ENCODE results near the gene PLA2G2F. TPM values are rescaled to one million over a fixed set of nuclear protein-coding genes. Genes with fewer than 3 reads are reported as not detected.
"Not testable (repeated sequence)": the region's sequence is repeated elsewhere in the genome, so short reads cannot be mapped to it uniquely, and the experiment has no call there.

Gene PLA2G2F
- total RNA-seq, 8 experiments from 2014 or later = 0.13 to 1.7 (median 0.38) TPM; not detected in 1

DNA sequence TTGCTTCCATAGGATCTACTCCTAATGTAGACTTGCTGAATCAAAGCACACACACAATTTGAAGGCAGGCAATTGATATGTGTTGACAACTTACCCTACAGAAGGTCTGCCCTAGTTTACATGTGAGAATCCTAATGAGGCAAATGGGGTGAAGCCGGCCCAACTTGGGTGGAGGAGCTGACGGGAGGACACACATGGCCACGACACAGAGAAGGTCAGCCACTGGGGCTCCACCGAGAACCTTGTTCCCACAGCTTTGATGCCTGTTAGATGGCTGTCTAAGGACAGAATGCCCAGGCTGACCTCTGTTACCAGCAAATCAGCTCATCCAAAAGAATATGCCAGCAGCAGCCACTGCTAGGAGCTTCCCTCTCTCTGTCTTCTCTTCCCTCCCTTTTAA, 18.3 kb upstream of the PLA2G2F start:
- ATAC-seq (replicated peaks in 6 of 8) = no peak
- Histone ChIP-seq H3K4me1 (replicated peaks in 1 of 2) (peaks cover 0 to 6% of the 10 kb centered on the region in 2 donors), H3K4me3 (no peak overlapping the region), H3K27ac (no peak overlapping the region)
- in situ Hi-C loops (cut with MboI; ENCODE audit: low pct_unique_long_range_greater_than_20kb in 2 of 9, low sequenced_read_pairs in 9 of 9, unreplicated experiment in 9 of 9) = no loop called here
- WGBS, 10 experiments = 85 to 100% (median 90%) methylated on average over 2 to 4 of the region's 4 CpGs; no CpG with 5 or more reads in 5 of the 10 experiments

DNA sequence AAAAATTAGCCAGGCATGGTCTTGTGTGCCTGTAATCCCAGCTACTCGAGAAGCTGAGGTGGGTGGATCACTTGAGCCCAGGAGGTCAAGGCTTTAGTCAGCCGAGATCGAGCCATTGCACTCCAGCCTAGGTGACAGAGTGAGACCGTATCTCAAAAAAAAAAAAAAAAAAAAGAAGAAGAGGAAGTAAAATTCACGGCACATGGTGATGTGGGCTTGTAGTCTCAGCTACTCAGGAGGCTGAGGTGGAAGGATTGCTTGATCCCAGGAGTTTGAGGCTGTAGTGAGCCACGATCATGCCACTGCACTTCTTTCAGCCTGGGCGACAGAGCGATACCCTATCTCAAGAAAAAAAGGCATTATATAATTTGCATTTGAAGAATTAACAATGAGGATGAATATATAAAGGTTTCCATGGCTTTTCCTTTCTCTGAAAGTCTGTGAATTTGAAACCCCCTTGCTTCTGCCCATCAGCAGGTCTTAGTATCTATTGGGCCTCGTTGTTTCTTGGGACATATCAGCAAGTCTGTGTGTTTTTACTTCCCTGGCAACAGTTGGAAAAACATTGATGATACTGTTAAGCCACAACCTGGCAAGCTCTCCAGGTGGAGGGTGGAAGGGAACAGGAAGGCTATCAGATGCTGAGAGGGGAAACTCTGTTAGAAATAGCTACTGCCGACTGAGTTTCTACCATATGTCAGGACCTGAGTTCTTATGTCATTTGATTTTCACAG, 15.2 kb upstream of the PLA2G2F start:
- Histone ChIP-seq H3K4me3 (no peak overlapping the region), H3K27ac (no peak overlapping the region), H3K4me1 (replicated peaks in 1 of 2) (peaks cover 0 to 6% of the 10 kb centered on the region in 2 donors)
- peak in 1 of 8 experiments; percentile 5 for ATAC-seq (replicated peaks in 6 of 8)
- in situ Hi-C loops (cut with MboI; ENCODE audit: low pct_unique_long_range_greater_than_20kb in 2 of 9, low sequenced_read_pairs in 9 of 9, unreplicated experiment in 9 of 9) = no loop called here
- 47 to 94% (median 74%) methylated on average over 2 to 10 of the region's 10 CpGs; no CpG with 5 or more reads in 1 of the 10 experiments for WGBS, 10 experiments

DNA sequence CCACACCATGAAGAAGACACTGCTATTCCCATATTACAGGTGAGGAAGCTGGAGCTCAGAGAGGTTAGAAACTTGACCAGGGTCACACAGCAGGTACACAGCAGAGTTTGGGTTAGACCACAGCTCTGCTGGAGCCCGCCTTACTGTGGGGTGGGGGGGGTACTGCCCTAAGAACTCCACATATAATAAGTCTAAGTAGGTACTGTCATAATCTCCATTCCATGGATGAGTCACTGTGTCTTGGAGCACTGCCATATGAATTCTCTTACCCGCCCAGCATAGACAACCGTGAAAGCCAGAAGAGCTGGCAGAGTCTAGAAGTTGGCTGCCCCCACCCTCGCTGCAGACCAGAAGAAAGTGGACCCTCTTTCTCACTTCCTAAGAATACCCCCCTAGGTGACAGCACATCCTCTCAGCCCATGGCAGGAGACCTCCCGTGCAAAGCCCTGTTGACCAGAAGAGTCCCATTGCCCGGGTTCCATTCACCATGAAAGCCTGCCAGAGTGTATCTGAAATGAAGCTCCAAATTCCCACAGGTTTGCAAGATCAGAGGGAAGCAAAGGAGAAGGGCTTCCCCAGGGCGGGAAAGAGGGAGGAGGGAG, 14.6 kb upstream of the PLA2G2F start:
- peak in 4 of 8 experiments; percentile 36 to 95 (median 88) for ATAC-seq (replicated peaks in 6 of 8)
- 6 to 100% (median 48%) methylated on average over 1 to 6 of the region's 7 CpGs; no CpG with 5 or more reads in 4 of the 10 experiments for WGBS, 10 experiments
- in situ Hi-C loops (cut with MboI; ENCODE audit: low pct_unique_long_range_greater_than_20kb in 2 of 9, low sequenced_read_pairs in 9 of 9, unreplicated experiment in 9 of 9) = no loop called here
- Histone ChIP-seq H3K4me3 (no peak overlapping the region), H3K27ac (no peak overlapping the region), H3K4me1 (replicated peaks in 1 of 2) (peaks cover 0 to 6% of the 10 kb centered on the region in 2 donors)

DNA sequence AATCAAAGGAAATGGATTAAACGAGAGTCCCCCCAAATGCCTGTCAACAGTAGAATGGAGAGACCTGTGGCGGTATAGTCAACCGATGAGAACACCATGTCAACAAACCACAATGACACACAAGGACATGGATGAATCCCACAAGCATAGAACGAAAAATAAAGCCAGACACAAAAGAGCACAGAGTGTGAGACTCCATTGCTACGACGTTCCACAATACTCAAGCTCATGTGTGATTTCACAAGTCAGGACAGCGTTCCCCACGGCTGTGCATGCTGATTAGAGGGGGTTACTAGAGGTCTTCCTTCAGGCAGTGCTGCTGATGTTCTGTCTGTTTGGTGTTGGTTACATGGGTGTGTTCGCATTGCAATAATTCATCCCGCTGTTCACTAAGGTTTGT, 14.0 kb upstream of the PLA2G2F start:
- in situ Hi-C loops (cut with MboI; ENCODE audit: low pct_unique_long_range_greater_than_20kb in 2 of 9, low sequenced_read_pairs in 9 of 9, unreplicated experiment in 9 of 9) = no loop called here
- H3K4me1 ChIP-seq (replicated peaks in 1 of 2) = peaks cover 0 to 6% of the 10 kb centered on the region in 2 donors
- WGBS, 10 experiments = 8 to 93% (median 77%) methylated on average over 1 to 10 of the region's 10 CpGs; no CpG with 5 or more reads in 2 of the 10 experiments
- ATAC-seq (replicated peaks in 6 of 8) = peak in 7 of 8 experiments; percentile 32 to 84 (median 68)
- H3K4me3 ChIP-seq = no peak overlapping the region
- no peak overlapping the region for H3K27ac ChIP-seq

DNA sequence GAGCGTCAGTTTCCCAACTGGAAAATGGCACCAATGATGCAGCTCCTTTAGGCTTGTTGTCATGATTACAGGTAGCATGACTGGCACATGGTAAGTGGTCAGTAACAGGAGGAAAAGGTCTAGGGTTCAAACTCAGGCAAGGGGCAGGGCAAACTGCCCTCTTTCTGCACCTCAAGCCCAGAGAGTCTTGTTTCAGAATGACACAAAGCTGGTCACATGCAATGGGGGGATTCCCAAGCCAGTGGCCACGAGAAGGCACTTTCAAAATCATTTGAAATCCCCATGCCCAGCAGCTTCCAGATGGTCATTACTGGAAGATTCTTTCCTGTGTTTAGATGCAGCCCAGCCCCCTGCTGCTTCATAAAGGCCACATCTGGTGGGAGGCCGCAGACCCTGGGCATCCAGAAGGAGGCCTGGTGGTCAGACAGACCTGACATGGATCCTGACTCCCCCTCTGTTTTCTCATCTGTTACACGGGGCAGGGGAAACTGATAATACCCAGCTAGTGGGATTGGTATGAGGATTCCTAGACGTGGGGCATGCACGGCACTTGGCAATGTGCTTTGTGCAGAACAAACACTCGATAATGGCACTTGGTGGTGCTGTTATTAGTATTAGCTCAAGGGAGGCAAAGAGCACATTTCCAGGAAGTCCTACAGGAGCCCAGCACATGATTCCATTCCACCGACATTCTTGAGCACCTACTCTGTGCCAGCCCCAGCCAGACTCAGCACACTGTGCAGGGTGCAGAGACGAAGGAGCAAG, 12.9 kb upstream of the PLA2G2F start:
- in situ Hi-C loops (cut with MboI; ENCODE audit: low pct_unique_long_range_greater_than_20kb in 2 of 9, low sequenced_read_pairs in 9 of 9, unreplicated experiment in 9 of 9) = no loop called here
- ATAC-seq (replicated peaks in 6 of 8) = no peak
- WGBS, 10 experiments = 57 to 100% (median 86%) methylated on average over 1 to 4 of the region's 9 CpGs; no CpG with 5 or more reads in 3 of the 10 experiments
- no peak overlapping the region for H3K27ac ChIP-seq
- peaks cover 0 to 6% of the 10 kb centered on the region in 2 donors for H3K4me1 ChIP-seq (replicated peaks in 1 of 2)
- H3K4me3 ChIP-seq = no peak overlapping the region

DNA sequence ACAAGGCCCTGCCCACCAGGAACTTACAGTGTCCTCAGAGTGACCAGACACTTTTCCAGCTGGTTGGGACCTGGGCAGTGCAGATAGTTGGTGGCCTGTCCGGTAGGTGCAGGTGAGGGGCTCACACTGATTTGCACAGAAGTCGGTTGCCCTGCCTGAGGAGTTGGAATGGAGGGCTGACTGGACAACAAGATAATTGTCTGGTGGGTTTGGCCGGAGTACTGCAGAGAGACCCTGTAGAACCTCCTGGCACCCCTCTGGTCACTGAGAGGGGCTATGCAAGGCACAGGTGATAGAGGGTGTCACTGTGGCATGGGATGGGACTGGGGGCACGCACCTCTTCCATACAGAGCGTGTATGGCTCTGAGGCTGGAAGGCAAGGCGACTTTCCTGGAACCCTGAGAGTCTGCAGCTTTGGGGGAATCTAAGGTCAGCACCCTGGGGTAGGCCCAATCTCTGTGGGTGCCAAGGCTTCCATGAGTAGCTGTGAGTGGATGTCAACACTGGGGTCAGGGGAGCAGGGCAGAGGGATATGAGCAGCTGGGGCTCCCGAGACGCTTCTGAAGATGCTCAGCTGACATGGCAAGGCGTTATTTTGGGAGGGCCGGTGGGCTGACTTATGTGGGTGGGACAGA, 12.2 kb upstream of the PLA2G2F start:
- 80 to 100% (median 93%) methylated on average over 2 to 9 of the region's 10 CpGs; no CpG with 5 or more reads in 4 of the 10 experiments for WGBS, 10 experiments
- Histone ChIP-seq H3K27ac (no peak overlapping the region), H3K4me3 (no peak overlapping the region), H3K4me1 (replicated peaks in 1 of 2) (peaks cover 0 to 6% of the 10 kb centered on the region in 2 donors)
- in situ Hi-C loops (cut with MboI; ENCODE audit: low pct_unique_long_range_greater_than_20kb in 2 of 9, low sequenced_read_pairs in 9 of 9, unreplicated experiment in 9 of 9) = no loop called here
- ATAC-seq (replicated peaks in 6 of 8) = no peak

DNA sequence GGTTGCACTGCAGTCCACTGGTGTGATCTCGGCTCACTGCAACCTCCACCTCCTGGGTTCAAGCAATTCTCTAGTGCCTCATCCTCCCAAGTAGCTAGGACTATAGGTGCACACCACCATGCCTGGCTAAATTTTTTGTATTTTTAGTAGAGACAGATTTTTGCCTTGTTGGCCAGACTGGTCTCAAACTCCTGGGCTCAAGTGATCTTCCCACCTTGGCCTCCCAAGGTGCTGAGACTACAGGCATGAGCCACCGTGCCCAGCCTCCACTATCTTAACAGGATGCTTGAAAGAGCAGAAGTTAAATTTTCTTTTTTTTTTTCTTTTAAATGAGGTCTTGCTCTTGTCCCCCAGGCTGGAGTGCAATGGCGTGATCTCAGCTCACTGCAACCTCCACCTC, 8.6 kb upstream of the PLA2G2F start:
- 40 to 100% (median 77%) methylated on average over 1 to 3 of the region's 3 CpGs for WGBS, 10 experiments
- in situ Hi-C loops (cut with MboI; ENCODE audit: low pct_unique_long_range_greater_than_20kb in 2 of 9, low sequenced_read_pairs in 9 of 9, unreplicated experiment in 9 of 9); H3K27ac ChIP-seq; H3K4me1 ChIP-seq (replicated peaks in 1 of 2); ATAC-seq (replicated peaks in 6 of 8); H3K4me3 ChIP-seq: not testable (repeated sequence)

DNA sequence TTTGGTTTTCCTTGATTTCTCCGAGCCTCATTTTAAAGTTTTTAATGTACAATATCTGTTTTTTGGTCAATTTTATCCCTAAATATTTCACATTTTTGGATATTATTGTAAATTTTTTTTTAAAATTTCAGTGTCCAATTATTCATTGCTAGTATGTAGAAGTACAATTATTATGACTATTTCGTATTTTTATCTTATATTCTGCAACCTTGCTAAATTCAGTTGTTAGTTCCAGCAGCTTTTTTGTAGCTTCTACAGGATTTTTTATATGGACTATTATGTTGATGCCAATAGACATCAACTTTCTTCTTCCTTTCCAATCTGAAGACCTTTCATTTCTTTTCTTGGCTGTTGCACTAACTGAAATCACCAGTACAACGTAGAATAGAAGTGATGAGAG, 4.1 kb upstream of the PLA2G2F start:
- Histone ChIP-seq H3K27ac (no peak overlapping the region), H3K4me1 (replicated peaks in 1 of 2) (no peaks in the 10 kb centered on the region), H3K4me3 (no peak overlapping the region)
- ATAC-seq (replicated peaks in 6 of 8) = no peak
- in situ Hi-C loops (cut with MboI; ENCODE audit: low pct_unique_long_range_greater_than_20kb in 2 of 9, low sequenced_read_pairs in 9 of 9, unreplicated experiment in 9 of 9) = no loop called here
- WGBS, 10 experiments = 38 to 91% (median 81%) methylated on average over 2 to 3 of the region's 3 CpGs

DNA sequence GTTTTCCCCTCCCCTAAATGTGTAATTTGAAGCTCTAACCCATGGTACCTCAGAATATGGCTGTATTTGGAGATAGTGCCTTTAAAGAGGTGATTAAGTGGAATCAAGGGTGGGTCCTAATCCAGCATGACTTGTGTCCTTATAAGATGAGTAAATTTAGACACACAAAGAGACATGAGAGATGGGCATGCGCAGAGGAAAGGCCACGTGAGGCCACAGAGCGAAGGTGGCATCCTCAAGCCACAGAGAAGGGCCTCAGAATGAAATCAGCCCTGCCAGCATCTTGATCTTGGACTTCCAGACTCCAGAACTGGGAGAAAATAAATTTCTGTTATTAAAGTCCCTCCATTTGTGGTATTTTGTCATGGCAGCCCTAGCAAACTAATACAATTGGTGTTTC, 2.9 kb upstream of the PLA2G2F start:
- H3K4me1 ChIP-seq (replicated peaks in 1 of 2) = no peaks in the 10 kb centered on the region
- H3K27ac ChIP-seq = no peak overlapping the region
- in situ Hi-C loops (cut with MboI; ENCODE audit: low pct_unique_long_range_greater_than_20kb in 2 of 9, low sequenced_read_pairs in 9 of 9, unreplicated experiment in 9 of 9) = no loop called here
- 79 to 100% (median 82%) methylated on average over 2 to 3 of the region's 3 CpGs; no CpG with 5 or more reads in 4 of the 10 experiments for WGBS, 10 experiments
- no peak overlapping the region for H3K4me3 ChIP-seq
- ATAC-seq (replicated peaks in 6 of 8) = no peak

DNA sequence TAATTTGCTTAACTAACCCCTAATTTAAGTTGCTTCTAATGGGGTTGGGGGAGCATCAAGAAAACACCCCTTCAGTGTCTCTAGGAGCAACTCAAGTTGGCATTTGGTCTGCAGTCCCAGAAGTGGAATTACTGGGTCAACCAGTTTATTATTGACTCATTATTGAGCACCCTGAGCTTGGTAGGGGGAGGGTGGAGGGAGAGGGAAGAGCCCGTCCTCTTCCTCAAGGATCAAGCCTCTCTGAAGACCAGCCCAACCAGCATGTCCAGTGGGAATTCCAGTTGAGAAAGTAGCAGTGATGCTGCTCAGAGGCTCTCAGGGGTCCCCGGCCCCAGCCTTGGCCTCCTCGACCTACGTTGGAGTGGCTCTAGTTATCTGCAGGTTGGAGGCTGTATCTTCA, 2.1 kb upstream of the PLA2G2F start:
- Histone ChIP-seq H3K4me1 (replicated peaks in 1 of 2) (no peaks in the 10 kb centered on the region), H3K27ac (no peak overlapping the region), H3K4me3 (no peak overlapping the region)
- 81 to 100% (median 87%) methylated on average over 1 to 4 of the region's 4 CpGs; no CpG with 5 or more reads in 4 of the 10 experiments for WGBS, 10 experiments
- ATAC-seq (replicated peaks in 6 of 8) = no peak
- in situ Hi-C loops (cut with MboI; ENCODE audit: low pct_unique_long_range_greater_than_20kb in 2 of 9, low sequenced_read_pairs in 9 of 9, unreplicated experiment in 9 of 9) = no loop called here

DNA sequence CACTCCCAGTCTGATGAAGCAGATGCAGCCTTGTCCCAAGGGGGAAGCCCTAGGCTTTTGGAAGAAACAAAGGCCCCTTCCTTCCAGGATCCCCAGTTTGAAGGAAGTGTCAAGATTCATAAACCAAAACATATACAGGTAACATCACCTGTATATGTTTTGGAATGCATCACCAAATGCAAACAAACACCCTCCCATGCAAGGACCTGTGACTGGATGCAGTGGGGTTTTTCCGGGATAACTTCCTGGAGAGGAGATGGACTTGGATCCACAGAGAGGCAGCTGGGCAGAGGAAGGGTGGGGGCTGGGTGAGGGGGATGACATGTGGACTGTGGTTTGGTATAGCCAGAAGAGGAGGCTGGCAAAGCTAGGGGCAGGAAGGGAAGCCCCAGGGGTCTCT, 1.5 kb upstream of the PLA2G2F start:
- 86 to 100% (median 100%) methylated on average over 1 of the region's 1 CpG; no CpG with 5 or more reads in 6 of the 10 experiments for WGBS, 10 experiments
- Histone ChIP-seq H3K4me3 (no peak overlapping the region), H3K27ac (no peak overlapping the region), H3K4me1 (replicated peaks in 1 of 2) (no peaks in the 10 kb centered on the region)
- in situ Hi-C loops (cut with MboI; ENCODE audit: low pct_unique_long_range_greater_than_20kb in 2 of 9, low sequenced_read_pairs in 9 of 9, unreplicated experiment in 9 of 9) = no loop called here
- no peak for ATAC-seq (replicated peaks in 6 of 8)

DNA sequence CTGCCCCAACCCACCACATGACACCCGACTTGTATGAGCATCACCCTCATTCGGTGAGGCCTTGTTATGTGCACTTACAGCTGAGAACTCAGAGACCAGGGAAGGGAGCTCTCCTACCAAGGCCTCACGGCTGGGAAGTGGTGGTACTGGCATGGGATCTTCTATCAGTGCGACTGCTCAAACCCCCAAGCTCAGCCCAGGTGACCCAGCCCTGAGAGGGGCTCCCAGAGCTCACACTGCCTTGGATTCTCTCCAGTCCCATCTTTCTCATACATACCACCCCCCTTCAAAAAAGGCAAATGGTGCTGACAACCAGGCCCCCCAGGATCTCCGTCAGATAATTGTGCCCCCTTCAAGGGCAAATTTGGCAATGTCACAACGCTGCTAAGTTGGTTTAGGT, 777 bp upstream of the PLA2G2F start:
- no peak for ATAC-seq (replicated peaks in 6 of 8)
- Histone ChIP-seq H3K4me1 (replicated peaks in 1 of 2) (no peaks in the 10 kb centered on the region), H3K4me3 (no peak overlapping the region), H3K27ac (no peak overlapping the region)
- WGBS, 10 experiments = 20 to 100% (median 52%) methylated on average over 1 to 5 of the region's 6 CpGs; no CpG with 5 or more reads in 4 of the 10 experiments
- in situ Hi-C loops (cut with MboI; ENCODE audit: low pct_unique_long_range_greater_than_20kb in 2 of 9, low sequenced_read_pairs in 9 of 9, unreplicated experiment in 9 of 9) = no loop called here
